Measurements from ENCODE around the gene FAM227A.

FAM227A gene

GRCh38 chr22:38531251-38531938 lies 124.8 kb downstream of the FAM227A start:
- DNase-seq = no peak

Measured in NCI-H146 (cell line).